GM12873 (cell line): Measurements from ENCODE around the gene PRL.

Source experiments
- CTCF ChIP-seq: IDR thresholded peaks from 2 replicates; pipeline ENCODE4 v1.5.1; 2012; ENCODE audit warnings: low read depth, mild to moderate bottlenecking, moderate library complexity, low read length, control low read depth; ENCODE audit not compliant: insufficient read depth; ENCODE audit errors: missing control alignments

Gene PRL

DNA sequence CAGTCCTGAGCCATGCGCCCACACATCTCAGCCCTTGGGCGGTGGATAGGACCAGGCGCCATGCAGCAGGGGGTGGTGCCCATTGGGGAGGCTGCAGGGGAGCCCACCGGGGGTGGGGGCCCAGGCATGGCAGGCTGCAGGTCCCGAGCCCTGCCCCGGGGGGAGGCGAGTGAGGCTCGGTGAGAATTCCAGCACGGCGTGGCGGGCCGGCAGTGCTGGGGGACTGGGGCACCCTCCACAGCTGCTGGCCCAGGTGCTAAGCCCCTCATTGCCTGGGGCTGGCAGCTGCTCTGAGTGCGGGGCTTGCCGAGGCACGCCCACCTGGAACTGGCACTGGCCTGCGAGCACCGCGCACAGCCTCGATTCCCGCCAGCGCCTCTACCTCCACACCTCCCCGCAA, 21.6 kb upstream of the PRL start:
- no peak for TF ChIP-seq CTCF

GRCh38 chr6:22313796-22314195, 17.0 kb upstream of the PRL start:
- no peak for TF ChIP-seq CTCF

GRCh38 chr6:22308939-22309338, 12.1 kb upstream of the PRL start:
- no peak for TF ChIP-seq CTCF

DNA sequence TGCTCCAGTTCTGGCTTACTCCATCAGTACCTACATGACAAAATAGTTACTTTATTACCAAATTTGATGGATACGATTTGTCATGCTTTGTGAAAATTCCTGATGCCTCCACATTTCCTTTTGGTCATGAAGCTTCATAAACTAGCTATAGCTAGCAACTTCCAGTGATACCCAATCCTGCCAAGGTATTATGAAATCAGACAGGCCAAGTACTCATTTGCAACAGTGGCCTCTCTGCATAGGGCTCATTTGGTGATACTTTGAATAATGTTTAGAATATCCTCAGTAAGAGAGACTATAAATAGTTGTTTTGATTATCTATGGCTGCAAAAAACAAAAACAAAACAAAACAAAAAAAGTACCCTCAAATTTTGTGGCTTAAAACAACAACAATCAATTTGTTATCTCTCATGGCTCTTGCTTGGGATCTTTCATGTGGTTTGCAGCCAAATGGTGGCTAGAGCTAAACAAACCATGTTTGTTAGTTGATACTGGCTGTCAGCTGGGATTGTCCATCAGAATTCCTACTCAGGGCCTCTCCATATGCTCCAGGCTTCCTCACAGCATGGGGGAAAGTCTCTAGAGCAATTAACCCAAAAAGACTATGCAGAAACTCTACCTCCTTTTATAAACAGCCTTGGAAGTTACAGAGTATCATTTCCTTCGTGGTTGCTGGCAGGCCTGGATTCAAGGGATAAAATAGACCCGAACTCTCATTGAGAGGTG, 10.1 kb upstream of the PRL start:
- TF ChIP-seq CTCF = no peak

DNA sequence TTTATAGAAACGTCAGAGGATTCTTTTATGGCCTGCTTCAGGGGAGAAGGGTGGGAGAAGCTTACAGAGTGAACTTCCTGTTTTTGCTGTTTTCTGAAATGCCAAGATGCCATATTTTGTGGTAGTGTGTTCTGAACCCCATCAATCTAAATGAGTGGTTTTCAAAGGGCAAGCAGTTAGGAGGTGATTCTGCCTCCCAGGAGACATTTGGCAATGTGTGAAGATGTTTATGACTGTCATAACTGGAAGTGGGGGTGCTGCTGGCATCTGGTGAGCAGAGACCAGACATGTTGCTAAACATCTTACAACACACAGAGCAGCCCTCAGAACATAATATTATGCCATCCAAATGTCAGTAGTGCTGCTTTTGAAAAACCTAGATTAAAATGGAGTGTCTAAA, 6.0 kb upstream of the PRL start:
- no peak for TF ChIP-seq CTCF

DNA sequence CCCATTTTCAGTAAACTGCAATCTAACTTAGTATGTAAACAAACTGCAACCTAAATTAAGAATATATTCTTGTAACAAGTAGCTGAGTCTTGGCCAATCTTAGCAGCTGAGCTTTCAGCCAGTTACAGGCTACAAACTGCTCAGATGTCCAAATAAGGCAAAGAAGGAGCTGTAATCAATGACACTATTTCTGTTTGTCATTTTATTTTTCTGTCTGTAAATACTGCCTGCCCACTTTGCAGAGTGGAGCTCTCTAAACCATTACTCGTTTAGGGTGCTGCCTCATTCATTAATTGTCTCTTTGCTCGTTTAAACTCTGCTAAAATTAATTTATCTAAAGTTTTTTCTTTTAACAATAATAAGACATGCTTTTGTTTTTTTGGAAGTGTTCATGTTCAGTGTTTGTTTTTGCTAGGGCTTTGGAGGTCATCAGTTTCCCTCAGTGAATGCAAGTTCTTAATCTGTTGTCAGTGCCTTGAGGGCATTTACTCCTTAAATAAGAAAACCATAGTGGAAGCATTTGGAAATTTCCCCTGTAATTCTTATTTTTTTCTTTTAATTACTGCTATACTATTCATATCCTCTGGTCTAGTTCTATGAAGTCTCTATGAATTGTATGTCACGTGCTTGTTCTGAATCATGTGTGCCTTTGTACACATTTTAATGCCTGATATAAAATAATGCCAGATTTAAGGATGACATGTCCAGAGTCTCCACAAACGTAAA, 3.6 kb upstream of the PRL start:
- TF ChIP-seq CTCF = no peak

GRCh38 chr6:22298475-22298890, 1.6 kb upstream of the PRL start:
- no peak for TF ChIP-seq CTCF
